HG03159 (cell line): ENCODE results near the gene SPAG17.
"Not testable (repeated sequence)": the region's sequence is repeated elsewhere in the genome, so short reads cannot be mapped to it uniquely, and the experiment has no call there.

Experiments
- ATAC-seq: cut with Tn5 transposase; IDR thresholded peaks from one replicate; pipeline ENCODE4 v1.9.1; 2021; ENCODE audit warnings: mild to moderate bottlenecking, moderate library complexity; ENCODE audit not compliant: unreplicated experiment

The SPAG17 gene

GRCh38 chr1:117985973-117986372, 199.1 kb downstream of the SPAG17 start:
- peak; percentile 73 for ATAC-seq

GRCh38 chr1:117985239-117985638, 199.8 kb downstream of the SPAG17 start:
- no peak for ATAC-seq

GRCh38 chr1:117981455-117982192, 203.4 kb downstream of the SPAG17 start:
- ATAC-seq = no peak

- no peak for ATAC-seq
These were observed 208.6 kb downstream of the SPAG17 start for GRCh38 chr1:117976381-117976780.

GRCh38 chr1:117971777-117972176, 213.3 kb downstream of the SPAG17 start:
- ATAC-seq = no peak

GRCh38 chr1:117970252-117970651, 214.8 kb downstream of the SPAG17 start:
- ATAC-seq = no peak

- ATAC-seq = no peak
These were observed 217.1 kb downstream of the SPAG17 start for GRCh38 chr1:117967881-117968280.

GRCh38 chr1:117967477-117967876, 217.6 kb downstream of the SPAG17 start:
- ATAC-seq = no peak

- no peak for ATAC-seq
These were observed 220.6 kb downstream of the SPAG17 start for GRCh38 chr1:117964290-117965038.

- ATAC-seq = no peak
These were observed 225.7 kb downstream of the SPAG17 start for GRCh38 chr1:117959364-117959763.

- no peak for ATAC-seq
These were observed 232.6 kb downstream of the SPAG17 start for GRCh38 chr1:117952386-117952785.

- ATAC-seq = no peak
These were observed 242.7 kb downstream of the SPAG17 start for GRCh38 chr1:117942293-117942692.

GRCh38 chr1:117933769-117934168, 251.3 kb downstream of the SPAG17 start:
- ATAC-seq = no peak

- no peak for ATAC-seq
These were observed 252.5 kb downstream of the SPAG17 start for GRCh38 chr1:117932576-117932975.

GRCh38 chr1:117930484-117930883, 254.5 kb downstream of the SPAG17 start:
- ATAC-seq = no peak

- no peak for ATAC-seq
These were observed 254.9 kb downstream of the SPAG17 start for GRCh38 chr1:117930173-117930447.

- ATAC-seq = peak; percentile 96
These were observed 255.5 kb downstream of the SPAG17 start, which contains the start of the genes GDAP2 and WDR3 for GRCh38 chr1:117929343-117930172. Gene GDAP2 (minus strand): TSS chr1:117929621. CDS start chr1:117920357, 9,264 bp downstream. Gene WDR3 (plus strand): TSS chr1:117929739. CDS start chr1:117933320, 3,581 bp downstream.

- ATAC-seq = peak; percentile 30
These were observed 256.1 kb downstream of the SPAG17 start for GRCh38 chr1:117928881-117929342.

- ATAC-seq = no peak
These were observed 259.0 kb downstream of the SPAG17 start for GRCh38 chr1:117925981-117926380.

- not testable (repeated sequence) for ATAC-seq
These were observed 262.3 kb downstream of the SPAG17 start for GRCh38 chr1:117922717-117923116.

- no peak for ATAC-seq
These were observed 263.0 kb downstream of the SPAG17 start for GRCh38 chr1:117921991-117922390.
